Measurements from ENCODE around the gene CMSS1.

The CMSS1 gene

DNA sequence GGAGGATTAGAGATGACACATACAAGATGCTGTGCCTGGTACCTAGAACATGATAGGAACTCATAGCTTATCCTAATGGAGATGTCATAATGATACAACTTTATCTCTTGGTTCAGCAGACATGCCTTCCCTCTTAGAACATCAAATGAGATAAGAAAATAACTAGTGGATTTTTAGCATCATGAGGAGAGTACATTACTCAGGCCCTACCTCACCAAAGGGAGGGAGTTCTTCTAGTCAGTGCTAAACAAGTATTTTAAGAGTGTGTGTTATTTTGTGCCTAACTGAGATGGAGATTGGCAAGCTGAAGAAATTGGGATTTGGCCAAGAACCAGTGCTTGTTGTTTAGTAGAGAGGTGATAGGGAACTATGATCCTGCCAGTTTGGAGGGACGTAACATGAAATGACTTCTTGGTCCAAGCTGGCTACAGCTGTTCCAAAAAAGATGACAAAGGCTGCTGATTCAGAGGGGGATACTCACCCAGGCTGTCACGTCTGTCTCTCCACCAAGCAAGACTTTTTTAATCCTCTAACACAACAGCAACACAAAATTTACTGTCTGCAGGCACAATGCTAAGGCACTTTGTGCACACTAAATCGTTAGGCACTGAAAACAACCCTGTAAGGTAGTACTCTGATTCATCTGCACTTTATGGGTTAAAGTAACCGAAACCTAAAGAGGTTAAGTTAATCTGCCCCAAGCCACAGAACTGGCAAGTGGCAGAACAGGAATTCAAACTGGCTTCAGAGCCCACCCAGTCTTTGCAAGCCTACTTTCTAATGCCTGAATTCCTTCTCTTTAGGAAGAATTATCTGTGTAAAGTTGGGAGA is 126.5 kb downstream of the CMSS1 start:
- no peaks in the 10 kb centered on the region for H3K27me3 ChIP-seq (ENCODE audit: insufficient read depth, poor library complexity, severe bottlenecking)
- DNase-seq (ENCODE audit: low read depth in 1 of 2, low spot score in 1 of 2) = no peak
- TF ChIP-seq POLR2AphosphoS5 (IDR thresholded peaks at IDR 0.05; ENCODE audit: low read depth) = no peak
- TF ChIP-seq, protein P1, sequence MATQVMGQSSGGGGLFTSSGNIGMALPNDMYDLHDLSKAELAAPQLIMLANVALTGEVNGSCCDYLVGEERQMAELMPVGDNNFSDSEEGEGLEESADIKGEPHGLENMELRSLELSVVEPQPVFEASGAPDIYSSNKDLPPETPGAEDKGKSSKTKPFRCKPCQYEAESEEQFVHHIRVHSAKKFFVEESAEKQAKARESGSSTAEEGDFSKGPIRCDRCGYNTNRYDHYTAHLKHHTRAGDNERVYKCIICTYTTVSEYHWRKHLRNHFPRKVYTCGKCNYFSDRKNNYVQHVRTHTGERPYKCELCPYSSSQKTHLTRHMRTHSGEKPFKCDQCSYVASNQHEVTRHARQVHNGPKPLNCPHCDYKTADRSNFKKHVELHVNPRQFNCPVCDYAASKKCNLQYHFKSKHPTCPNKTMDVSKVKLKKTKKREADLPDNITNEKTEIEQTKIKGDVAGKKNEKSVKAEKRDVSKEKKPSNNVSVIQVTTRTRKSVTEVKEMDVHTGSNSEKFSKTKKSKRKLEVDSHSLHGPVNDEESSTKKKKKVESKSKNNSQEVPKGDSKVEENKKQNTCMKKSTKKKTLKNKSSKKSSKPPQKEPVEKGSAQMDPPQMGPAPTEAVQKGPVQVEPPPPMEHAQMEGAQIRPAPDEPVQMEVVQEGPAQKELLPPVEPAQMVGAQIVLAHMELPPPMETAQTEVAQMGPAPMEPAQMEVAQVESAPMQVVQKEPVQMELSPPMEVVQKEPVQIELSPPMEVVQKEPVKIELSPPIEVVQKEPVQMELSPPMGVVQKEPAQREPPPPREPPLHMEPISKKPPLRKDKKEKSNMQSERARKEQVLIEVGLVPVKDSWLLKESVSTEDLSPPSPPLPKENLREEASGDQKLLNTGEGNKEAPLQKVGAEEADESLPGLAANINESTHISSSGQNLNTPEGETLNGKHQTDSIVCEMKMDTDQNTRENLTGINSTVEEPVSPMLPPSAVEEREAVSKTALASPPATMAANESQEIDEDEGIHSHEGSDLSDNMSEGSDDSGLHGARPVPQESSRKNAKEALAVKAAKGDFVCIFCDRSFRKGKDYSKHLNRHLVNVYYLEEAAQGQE (IDR thresholded peaks at IDR 0.05; ENCODE audit: insufficient replicate concordance, low read depth) = no peak
- TF ChIP-seq, protein P2, sequence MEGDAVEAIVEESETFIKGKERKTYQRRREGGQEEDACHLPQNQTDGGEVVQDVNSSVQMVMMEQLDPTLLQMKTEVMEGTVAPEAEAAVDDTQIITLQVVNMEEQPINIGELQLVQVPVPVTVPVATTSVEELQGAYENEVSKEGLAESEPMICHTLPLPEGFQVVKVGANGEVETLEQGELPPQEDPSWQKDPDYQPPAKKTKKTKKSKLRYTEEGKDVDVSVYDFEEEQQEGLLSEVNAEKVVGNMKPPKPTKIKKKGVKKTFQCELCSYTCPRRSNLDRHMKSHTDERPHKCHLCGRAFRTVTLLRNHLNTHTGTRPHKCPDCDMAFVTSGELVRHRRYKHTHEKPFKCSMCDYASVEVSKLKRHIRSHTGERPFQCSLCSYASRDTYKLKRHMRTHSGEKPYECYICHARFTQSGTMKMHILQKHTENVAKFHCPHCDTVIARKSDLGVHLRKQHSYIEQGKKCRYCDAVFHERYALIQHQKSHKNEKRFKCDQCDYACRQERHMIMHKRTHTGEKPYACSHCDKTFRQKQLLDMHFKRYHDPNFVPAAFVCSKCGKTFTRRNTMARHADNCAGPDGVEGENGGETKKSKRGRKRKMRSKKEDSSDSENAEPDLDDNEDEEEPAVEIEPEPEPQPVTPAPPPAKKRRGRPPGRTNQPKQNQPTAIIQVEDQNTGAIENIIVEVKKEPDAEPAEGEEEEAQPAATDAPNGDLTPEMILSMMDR (IDR thresholded peaks at IDR 0.05; ENCODE audit: insufficient read depth, low read length) = no peak
- TF ChIP-seq GABPA (IDR thresholded peaks at IDR 0.05; ENCODE audit: low read depth) = no peak
- TF ChIP-seq SPI1 (IDR thresholded peaks at IDR 0.05; ENCODE audit: borderline replicate concordance, low read depth) = no peak
- H3K4me3 ChIP-seq (replicated peaks; ENCODE audit: insufficient read depth, low read length) = no peak overlapping the region
- no peak overlapping the region for H3K27ac ChIP-seq (replicated peaks)

DNA sequence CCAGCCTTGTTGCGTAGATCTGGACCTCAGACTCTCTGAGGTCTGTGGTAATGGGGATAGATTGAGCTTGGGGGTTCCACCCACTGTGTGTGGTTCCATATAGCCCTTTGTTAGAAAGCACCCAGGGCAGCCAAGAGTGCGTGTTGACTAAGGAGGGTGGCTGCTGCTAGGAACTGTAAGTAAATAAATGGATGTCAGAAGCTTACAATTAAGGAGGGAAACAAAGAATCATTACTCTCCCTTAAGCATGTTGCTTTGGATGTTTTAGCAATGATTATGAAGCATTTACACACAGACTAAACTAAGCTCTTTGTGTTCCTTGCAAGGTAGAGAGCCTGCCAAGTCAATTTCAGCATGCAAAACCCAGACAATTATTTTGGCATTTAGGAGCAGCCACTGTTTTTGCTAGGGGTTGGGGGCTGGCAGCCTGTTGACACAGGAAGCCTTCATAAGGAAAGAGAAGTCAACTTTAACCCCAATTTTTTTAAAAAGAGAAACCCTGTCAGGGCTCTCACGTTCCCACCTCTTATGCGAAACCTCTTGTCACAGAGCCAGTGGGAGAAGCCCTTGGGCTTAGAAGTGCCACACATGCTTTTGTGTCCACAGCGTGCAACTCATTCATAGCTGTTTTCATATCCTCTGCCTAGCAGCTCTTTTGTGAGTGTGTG is 127.8 kb downstream of the CMSS1 start:
- no peak for DNase-seq (ENCODE audit: low read depth in 1 of 2, low spot score in 1 of 2)
- H3K27ac ChIP-seq (replicated peaks) = no peak overlapping the region

DNA sequence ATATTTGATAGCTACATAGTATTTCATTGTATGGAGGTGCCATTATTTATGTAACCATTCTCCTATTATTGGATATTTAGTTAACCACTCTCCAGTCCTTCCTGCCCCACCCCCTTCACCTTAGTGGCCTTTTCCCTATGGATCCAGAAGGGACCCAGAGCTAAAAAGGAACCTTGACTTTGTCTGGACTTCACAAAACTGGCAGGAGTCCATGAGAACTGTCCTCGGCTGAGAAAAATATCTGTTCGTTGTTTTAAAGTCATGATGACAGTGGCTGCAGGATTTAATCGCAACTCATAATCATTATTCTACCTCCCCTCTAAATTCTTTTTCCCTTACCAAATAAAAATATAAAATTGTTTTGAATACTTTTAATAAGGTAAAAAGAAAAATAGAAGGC is 129.7 kb downstream of the CMSS1 start:
- DNase-seq (ENCODE audit: low read depth in 1 of 2, low spot score in 1 of 2) = no peak
- no peak overlapping the region for H3K27ac ChIP-seq (replicated peaks)
- TF ChIP-seq, protein P1 (IDR thresholded peaks at IDR 0.05; ENCODE audit: insufficient replicate concordance, low read depth) = no peak
- no peak for TF ChIP-seq GABPA (IDR thresholded peaks at IDR 0.05; ENCODE audit: low read depth)
- TF ChIP-seq SPI1 (IDR thresholded peaks at IDR 0.05; ENCODE audit: borderline replicate concordance, low read depth) = no peak
- TF ChIP-seq, protein P2 (IDR thresholded peaks at IDR 0.05; ENCODE audit: insufficient read depth, low read length) = no peak
- no peak for TF ChIP-seq POLR2AphosphoS5 (IDR thresholded peaks at IDR 0.05; ENCODE audit: low read depth)
- no peaks in the 10 kb centered on the region for H3K27me3 ChIP-seq (ENCODE audit: insufficient read depth, poor library complexity, severe bottlenecking)
- no peak overlapping the region for H3K4me3 ChIP-seq (replicated peaks; ENCODE audit: insufficient read depth, low read length)

More for the DNA sequence above, 127.8 kb downstream of the CMSS1 start:
- Histone ChIP-seq H3K4me3 (replicated peaks; ENCODE audit: insufficient read depth, low read length) (no peak overlapping the region), H3K27me3 (ENCODE audit: insufficient read depth, poor library complexity, severe bottlenecking) (no peaks in the 10 kb centered on the region)
- no peak for TF ChIP-seq SPI1 (IDR thresholded peaks at IDR 0.05; ENCODE audit: borderline replicate concordance, low read depth)
- TF ChIP-seq, protein P1 (IDR thresholded peaks at IDR 0.05; ENCODE audit: insufficient replicate concordance, low read depth) = no peak
- TF ChIP-seq, protein P2 (IDR thresholded peaks at IDR 0.05; ENCODE audit: insufficient read depth, low read length) = no peak
- no peak for TF ChIP-seq POLR2AphosphoS5 (IDR thresholded peaks at IDR 0.05; ENCODE audit: low read depth)
- TF ChIP-seq GABPA (IDR thresholded peaks at IDR 0.05; ENCODE audit: low read depth) = no peak
